Activated CD4-positive, alpha-beta T cell treated with anti-CD3 and anti-CD28 coated beads, Interleukin-2, Interleukin-4, amounts not matched to agents 100 ng/mL and 50 ng/mL, durations not matched to agents 16 hours and 8 hours (primary cell): ENCODE results near the gene MYMX.
"Not testable (repeated sequence)": the region's sequence is repeated elsewhere in the genome, so short reads cannot be mapped to it uniquely, and the experiment has no call there.

Experiments used
- DNase-seq: peaks from one replicate; pipeline ENCODE4 v3.0.0-alpha.2; 2020; ENCODE audit warnings: low spot score

MYMX gene

GRCh38 chr6:44216677-44217331 is at the start of gene MYMX:
TSS of gene MYMX (plus strand) at chr6:44216926. CDS start at chr6:44217472, 546 bp downstream.
- DNase-seq = no peak

- no peak for DNase-seq
Measured at GRCh38 chr6:44167567-44167966, 49.2 kb upstream of the MYMX start.

GRCh38 chr6:44169154-44169553 is 47.6 kb upstream of the MYMX start:
- no peak for DNase-seq

DNA sequence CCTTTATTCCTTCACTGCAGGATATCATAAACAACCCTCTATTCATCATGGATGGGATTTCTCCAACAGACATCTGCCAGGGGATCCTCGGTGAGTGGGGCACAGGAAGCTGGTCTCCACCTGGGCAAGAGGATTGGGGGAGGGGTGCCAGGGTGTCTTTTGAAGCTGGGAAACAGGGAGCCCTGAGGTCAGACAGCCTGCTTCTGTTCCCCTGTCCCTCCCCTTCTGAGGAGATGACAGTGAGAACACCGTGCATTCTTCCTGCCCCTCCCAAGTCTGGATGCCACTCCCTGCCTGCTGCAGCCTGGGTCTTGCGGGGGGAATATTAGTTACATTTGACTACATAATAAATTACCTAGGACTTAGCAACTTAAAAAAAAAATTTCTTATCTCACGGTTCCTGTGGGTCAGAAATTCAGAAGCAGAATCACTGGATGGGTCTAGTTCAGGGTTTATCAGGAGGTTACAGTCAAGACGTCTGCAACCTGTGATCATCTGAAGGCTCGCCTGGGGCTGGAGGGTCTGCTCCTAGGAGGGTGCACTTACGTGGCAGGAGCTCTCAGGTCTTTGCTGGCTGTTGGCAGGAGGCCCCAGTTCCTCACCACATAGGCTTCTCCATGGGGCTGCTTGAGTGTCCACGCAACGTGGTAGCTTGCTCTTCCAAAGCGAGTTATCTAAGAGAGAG is 46.7 kb upstream of the MYMX start:
- DNase-seq = no peak

- no peak for DNase-seq
Measured at GRCh38 chr6:44171899-44172546, 44.7 kb upstream of the MYMX start.

GRCh38 chr6:44172731-44173500 is 43.8 kb upstream of the MYMX start:
- peak; percentile 79 for DNase-seq

DNA sequence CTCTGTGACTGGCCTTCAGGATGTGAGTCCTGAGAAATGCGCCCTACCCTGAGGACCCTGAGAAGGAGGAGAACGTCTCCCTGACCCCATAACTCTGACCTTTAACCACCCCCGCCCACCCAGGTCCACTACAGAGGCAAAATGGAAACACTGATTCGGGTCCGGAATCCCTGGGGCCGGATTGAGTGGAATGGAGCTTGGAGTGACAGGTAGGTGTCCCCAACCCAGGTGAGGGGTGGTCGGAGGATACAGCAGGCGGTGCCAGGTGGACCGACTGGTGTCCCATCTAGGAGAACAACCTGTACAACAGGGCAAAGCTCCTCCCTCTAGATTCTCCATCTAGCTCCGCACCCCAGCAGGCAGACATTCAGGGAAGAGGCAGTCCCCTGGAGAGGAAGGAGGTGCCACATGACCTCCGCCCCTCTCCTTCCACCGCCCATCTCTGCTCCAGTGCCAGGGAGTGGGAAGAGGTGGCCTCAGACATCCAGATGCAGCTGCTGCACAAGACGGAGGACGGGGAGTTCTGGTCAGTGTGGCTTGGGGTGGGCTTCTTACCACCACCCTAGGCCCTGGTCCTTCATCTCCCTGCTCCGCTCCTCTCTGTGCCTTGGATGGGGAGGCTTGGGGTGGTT is 40.5 kb upstream of the MYMX start:
- no peak for DNase-seq

- no peak for DNase-seq
Measured at GRCh38 chr6:44176762-44177509, 39.8 kb upstream of the MYMX start.

GRCh38 chr6:44177691-44178423 is 38.9 kb upstream of the MYMX start:
- DNase-seq = no peak

GRCh38 chr6:44178424-44179071 is 38.2 kb upstream of the MYMX start:
- DNase-seq = no peak

GRCh38 chr6:44179072-44179536 is 37.6 kb upstream of the MYMX start:
- DNase-seq = no peak

GRCh38 chr6:44179648-44180047 is 37.1 kb upstream of the MYMX start:
- DNase-seq = no peak

DNA sequence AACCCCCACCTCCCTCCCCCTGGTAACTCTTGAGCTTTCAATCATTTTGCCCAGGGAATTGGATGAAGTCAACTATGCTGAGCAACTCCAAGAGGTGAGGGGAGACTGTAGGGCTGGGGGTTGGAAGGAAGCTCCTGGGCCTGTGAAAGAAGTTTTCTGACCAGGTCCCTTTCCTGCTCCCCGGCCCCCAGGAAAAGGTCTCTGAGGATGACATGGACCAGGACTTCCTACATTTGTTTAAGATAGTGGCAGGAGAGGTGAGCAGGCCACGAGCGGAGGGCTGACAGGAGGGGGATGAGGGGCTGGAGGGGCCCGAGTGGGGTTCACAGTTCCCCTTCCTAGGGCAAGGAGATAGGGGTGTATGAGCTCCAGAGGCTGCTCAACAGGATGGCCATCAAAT is 36.3 kb upstream of the MYMX start:
- no peak for DNase-seq

GRCh38 chr6:44180886-44181285 is 35.8 kb upstream of the MYMX start:
- no peak for DNase-seq

DNA sequence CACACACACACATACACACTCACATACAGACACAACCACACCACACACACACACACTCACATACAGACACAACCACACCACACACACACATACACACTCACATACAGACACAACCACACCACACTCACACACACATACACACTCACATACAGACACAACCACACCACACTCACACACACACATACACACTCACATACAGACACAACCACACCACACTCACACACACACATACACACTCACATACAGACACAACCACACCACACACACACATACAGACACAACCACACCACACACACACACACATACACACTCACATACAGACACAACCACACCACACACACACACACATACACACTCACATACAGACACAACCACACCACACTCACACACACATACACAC is 34.9 kb upstream of the MYMX start:
- DNase-seq = not testable (repeated sequence)

DNA sequence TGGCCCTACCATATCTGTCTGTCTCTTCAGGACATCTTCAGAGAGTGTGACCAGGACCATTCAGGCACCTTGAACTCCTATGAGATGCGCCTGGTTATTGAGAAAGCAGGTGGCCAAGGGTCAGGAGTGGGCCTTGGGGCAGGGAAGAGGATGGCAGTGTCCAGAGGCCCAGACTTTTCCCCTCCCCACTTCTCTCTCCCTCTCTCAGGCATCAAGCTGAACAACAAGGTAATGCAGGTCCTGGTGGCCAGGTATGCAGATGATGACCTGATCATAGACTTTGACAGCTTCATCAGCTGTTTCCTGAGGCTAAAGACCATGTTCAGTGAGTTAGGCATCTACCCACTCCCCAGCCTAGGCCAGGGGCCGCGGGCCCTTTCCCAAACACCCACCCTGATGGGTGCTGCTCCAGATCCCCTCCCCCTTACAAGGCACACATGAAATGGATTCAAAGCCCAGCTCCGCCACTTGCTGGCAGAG is 33.8 kb upstream of the MYMX start:
- DNase-seq = no peak

GRCh38 chr6:44183783-44184182 is 32.9 kb upstream of the MYMX start:
- DNase-seq = no peak

GRCh38 chr6:44185356-44185755 is 31.4 kb upstream of the MYMX start:
- DNase-seq = not testable (repeated sequence)

GRCh38 chr6:44185953-44186634 is 30.6 kb upstream of the MYMX start:
- DNase-seq = no peak
